Activated CD4-positive, CD25-positive, alpha-beta regulatory T cell treated with anti-CD3 and anti-CD28 coated beads, Interleukin-2, amount 50 U/mL, for 72 hours (primary cell): ENCODE measurements around the gene GET4.

Experiments
- DNase-seq: peaks from one replicate; pipeline ENCODE4 v3.0.0; 2021

The GET4 gene

GRCh38 chr7:876077-876971, at the start of gene GET4:
Gene GET4, plus strand, starts transcription at chr7:876554. Its CDS starts 92 bp downstream, at chr7:876646.
- peak; percentile 99 for DNase-seq

GRCh38 chr7:828793-829561, 47.4 kb upstream of the GET4 start:
- DNase-seq: no peak

- no peak for DNase-seq
These were observed 46.3 kb upstream of the GET4 start for GRCh38 chr7:830069-830468.

GRCh38 chr7:831596-832166, 44.7 kb upstream of the GET4 start:
- no peak for DNase-seq

GRCh38 chr7:832167-832967, 44.0 kb upstream of the GET4 start, which contains the start of gene SUN1:
Gene SUN1, plus strand, starts transcription at chr7:832476. Its CDS starts 49 bp downstream, at chr7:832525.
- DNase-seq: no peak

GRCh38 chr7:832968-833424, 43.4 kb upstream of the GET4 start:
- no peak for DNase-seq

GRCh38 chr7:833601-834258, 42.6 kb upstream of the GET4 start:
- no peak for DNase-seq

GRCh38 chr7:834277-834676, 42.1 kb upstream of the GET4 start:
- DNase-seq: no peak

- DNase-seq: no peak
These were observed 41.3 kb upstream of the GET4 start for GRCh38 chr7:835021-835420.

- no peak for DNase-seq
These were observed 40.6 kb upstream of the GET4 start for GRCh38 chr7:835485-836401.

- no peak for DNase-seq
These were observed 39.9 kb upstream of the GET4 start for GRCh38 chr7:836429-836828.

- no peak for DNase-seq
These were observed 39.4 kb upstream of the GET4 start for GRCh38 chr7:837001-837400.

- no peak for DNase-seq
These were observed 36.3 kb upstream of the GET4 start for GRCh38 chr7:840001-840600.

- DNase-seq: no peak
These were observed 34.4 kb upstream of the GET4 start for GRCh38 chr7:841943-842342.

- no peak for DNase-seq
These were observed 33.8 kb upstream of the GET4 start for GRCh38 chr7:842431-843031.

- DNase-seq: no peak
These were observed 33.1 kb upstream of the GET4 start for GRCh38 chr7:843230-843629.

- no peak for DNase-seq
These were observed 32.3 kb upstream of the GET4 start for GRCh38 chr7:844043-844442.

- no peak for DNase-seq
These were observed 31.8 kb upstream of the GET4 start for GRCh38 chr7:844514-844913.

GRCh38 chr7:845091-845490, 31.3 kb upstream of the GET4 start:
- no peak for DNase-seq

GRCh38 chr7:845731-846130, 30.6 kb upstream of the GET4 start:
- no peak for DNase-seq
